CD14-positive monocyte (primary cell): ENCODE results near the gene ARHGAP35. TPM values are rescaled to one million over a fixed set of nuclear protein-coding genes. Genes with fewer than 3 reads are reported as not detected.

Experiments
- DNase-seq, 3 donors: peaks; one replicate each; pipeline ENCODE4 v3.0.0-alpha.2; 2011 to 2022
- H2AFZ ChIP-seq: 2 replicates; pipeline ENCODE4 v1.6.0; 2012; ENCODE audit warnings: mild to moderate bottlenecking, low read depth, low read length, inconsistent platforms; ENCODE audit not compliant: insufficient read depth, poor library complexity, severe bottlenecking
- H3K27ac ChIP-seq, 2 donors: 1 replicate in 1 of 2; 2 replicates in 1 of 2; pipeline ENCODE4 v1.5.1; 2012 to 2013; ENCODE audit warnings: low read length in 2 of 2, control low read depth in 1 of 2, inconsistent platforms in 1 of 2, low read depth in 1 of 2, mild to moderate bottlenecking in 1 of 2
- H3K27me3 ChIP-seq, 2 donors: one replicate each; pipeline versions ENCODE4 v1.6.0 to v1.6.1; 2011 to 2013; ENCODE audit warnings: low read length in 2 of 2; ENCODE audit not compliant: control insufficient read depth in 2 of 2, insufficient read depth in 2 of 2
- H3K36me3 ChIP-seq, 2 donors: replicated peaks in 1 of 2; 1 replicate in 1 of 2; 2 replicates in 1 of 2; pipeline versions ENCODE4 v1.5.1 to v1.6.1; 2012 to 2013; ENCODE audit warnings: low read length in 2 of 2, control low read depth in 1 of 2, inconsistent platforms in 1 of 2, mild to moderate bottlenecking in 1 of 2; ENCODE audit not compliant: insufficient read depth in 2 of 2, control insufficient read depth in 1 of 2
- H3K4me1 ChIP-seq, 2 donors: 1 replicate in 1 of 2; 2 replicates in 1 of 2; pipeline versions ENCODE4 v1.5.1 to v1.6.1; 2012 to 2013; ENCODE audit warnings: low read length in 2 of 2, control low read depth in 1 of 2, inconsistent platforms in 1 of 2, mild to moderate bottlenecking in 1 of 2, moderate library complexity in 1 of 2; ENCODE audit not compliant: insufficient read depth in 2 of 2, control insufficient read depth in 1 of 2
- H3K4me2 ChIP-seq: replicated peaks from 2 replicates; pipeline ENCODE3; 2012; ENCODE audit warnings: low read length, moderate library complexity, mild to moderate bottlenecking; ENCODE audit not compliant: poor library complexity, severe bottlenecking; ENCODE audit errors: extremely low read depth
- H3K4me3 ChIP-seq, 3 experiments: fragments of 200-600 bp in 1 of 3; sonication (generic) in 1 of 3; replicated peaks in 1 of 3; 1 replicate in 2 of 3; 2 replicates in 1 of 3; pipeline ENCODE4 v1.5.1; 2011 to 2013; ENCODE audit warnings: low read length in 3 of 3, mild to moderate bottlenecking in 3 of 3, control low read depth in 2 of 3, low read depth in 2 of 3, inconsistent platforms in 1 of 3, moderate library complexity in 1 of 3
- H3K79me2 ChIP-seq: 2 replicates; pipeline ENCODE4 v1.6.0; 2012; ENCODE audit warnings: mild to moderate bottlenecking, control low read depth, inconsistent platforms, low read length, moderate library complexity; ENCODE audit not compliant: insufficient read depth
- H3K9ac ChIP-seq: 2 replicates; pipeline ENCODE4 v1.6.0; 2017; ENCODE audit warnings: low read length, mild to moderate bottlenecking; ENCODE audit not compliant: insufficient read depth, poor library complexity, severe bottlenecking
- H3K9me3 ChIP-seq, 2 donors: replicated peaks in 1 of 2; 1 replicate in 1 of 2; 2 replicates in 1 of 2; pipeline versions ENCODE4 v1.5.1 to v1.6.1; 2012 to 2013; ENCODE audit warnings: low read length in 2 of 2, control low read depth in 1 of 2; ENCODE audit not compliant: control insufficient read depth in 1 of 2, insufficient read depth in 1 of 2
- H4K20me1 ChIP-seq: 2 replicates; pipeline ENCODE4 v1.6.0; 2012; ENCODE audit warnings: mild to moderate bottlenecking, low read length, control low read depth, moderate library complexity; ENCODE audit not compliant: insufficient read depth
- H3K27ac Mint-ChIP-seq, 7 donors: one replicate each; pipeline ENCODE4 v1.8.0; 2020; ENCODE audit warnings: mild to moderate bottlenecking in 7 of 7, mixed read lengths in 7 of 7, moderate library complexity in 6 of 7, inconsistent platforms in 2 of 7
- H3K27me3 Mint-ChIP-seq, 3 donors: one replicate each; pipeline ENCODE4 v1.8.0; 2021 to 2022; ENCODE audit warnings: low read depth in 3 of 3, mild to moderate bottlenecking in 3 of 3, mixed read lengths in 3 of 3, moderate library complexity in 3 of 3, inconsistent platforms in 1 of 3
- H3K36me3 Mint-ChIP-seq, 2 donors: one replicate each; pipeline ENCODE4 v1.8.0; 2020; ENCODE audit warnings: mixed read lengths in 2 of 2, inconsistent platforms in 1 of 2, mild to moderate bottlenecking in 1 of 2
- H3K4me1 Mint-ChIP-seq: one replicate; pipeline ENCODE4 v1.8.0; 2020; ENCODE audit warnings: mild to moderate bottlenecking, mixed read lengths
- H3K4me3 Mint-ChIP-seq, 2 donors: one replicate each; pipeline ENCODE4 v1.8.0; 2020; ENCODE audit warnings: mild to moderate bottlenecking in 2 of 2, mixed read lengths in 2 of 2, moderate library complexity in 1 of 2
- H3K9me3 Mint-ChIP-seq, 7 donors: one replicate each; pipeline ENCODE4 v1.8.0; 2020 to 2022; ENCODE audit warnings: mixed read lengths in 7 of 7, mild to moderate bottlenecking in 6 of 7, moderate library complexity in 6 of 7, inconsistent platforms in 2 of 7
- WGBS: methylation state at CpG from one replicate; pipeline ENCODE4 v1.1.5; 2013; ENCODE audit warnings: missing lambda C conversion rate; ENCODE audit not compliant: insufficient coverage; 5-methylcytosine and 5-hydroxymethylcytosine counted together
- intact Hi-C, 2 donors: fragments of 100-400 bp; cut with micrococcal nuclease; formaldehyde crosslinking; loops; one replicate each; pipeline versions ENCODE4 v1.15.0 to v1.15.1; 2023
- polyA plus RNA-seq, 3 donors: library from polyadenylated mRNA; depleted of rRNA in 1 of 3; unstranded in 2 of 3; stranded (reverse) in 1 of 3; fragments of 300-500 nt in 2 of 3; fragments of >200 nt in 1 of 3; fragmentation: Illumina TruSeq in 2 of 3; gene quantifications; 1 replicate in 2 of 3; 2 replicates in 1 of 3; pipeline ENCODE4 v1.2.3, GENCODE V29; 2012 to 2021
- TF ChIP-seq, protein P1 (sequence below): fragments of 200-600 bp; IDR thresholded peaks from one replicate; pipeline ENCODE4 v1.8.0; 2022; ENCODE audit warnings: antibody characterized with exemption, mild to moderate bottlenecking

ARHGAP35 gene
- polyA plus RNA-seq, 3 donors, result 1.5 to 7.6 (median 2.0) TPM

DNA sequence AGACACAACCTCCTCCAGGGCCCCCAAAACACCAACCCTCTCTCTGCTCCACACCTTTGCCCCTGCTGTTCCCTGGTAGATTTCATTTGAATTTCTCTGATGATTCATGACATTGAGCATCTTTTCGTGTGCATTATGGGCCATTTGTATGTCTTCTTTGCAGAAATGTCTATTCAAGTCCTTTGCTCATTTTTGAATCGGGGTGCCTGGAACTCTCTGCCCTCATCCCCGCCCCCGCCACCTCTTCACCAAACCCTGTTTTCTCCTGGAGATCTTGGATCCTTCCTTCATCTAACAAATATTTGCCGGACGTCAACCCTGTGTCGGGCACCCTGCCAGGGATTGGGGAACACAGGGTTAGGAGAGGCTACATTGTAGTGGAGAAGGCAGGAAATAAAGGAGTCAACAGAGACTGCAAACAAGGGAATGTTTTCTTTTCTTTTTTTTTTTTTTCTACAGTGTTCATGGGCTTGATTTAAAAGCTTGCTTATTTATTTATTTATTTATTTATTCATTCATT is 46.9 kb upstream of the ARHGAP35 start:
- TF ChIP-seq, protein P1, sequence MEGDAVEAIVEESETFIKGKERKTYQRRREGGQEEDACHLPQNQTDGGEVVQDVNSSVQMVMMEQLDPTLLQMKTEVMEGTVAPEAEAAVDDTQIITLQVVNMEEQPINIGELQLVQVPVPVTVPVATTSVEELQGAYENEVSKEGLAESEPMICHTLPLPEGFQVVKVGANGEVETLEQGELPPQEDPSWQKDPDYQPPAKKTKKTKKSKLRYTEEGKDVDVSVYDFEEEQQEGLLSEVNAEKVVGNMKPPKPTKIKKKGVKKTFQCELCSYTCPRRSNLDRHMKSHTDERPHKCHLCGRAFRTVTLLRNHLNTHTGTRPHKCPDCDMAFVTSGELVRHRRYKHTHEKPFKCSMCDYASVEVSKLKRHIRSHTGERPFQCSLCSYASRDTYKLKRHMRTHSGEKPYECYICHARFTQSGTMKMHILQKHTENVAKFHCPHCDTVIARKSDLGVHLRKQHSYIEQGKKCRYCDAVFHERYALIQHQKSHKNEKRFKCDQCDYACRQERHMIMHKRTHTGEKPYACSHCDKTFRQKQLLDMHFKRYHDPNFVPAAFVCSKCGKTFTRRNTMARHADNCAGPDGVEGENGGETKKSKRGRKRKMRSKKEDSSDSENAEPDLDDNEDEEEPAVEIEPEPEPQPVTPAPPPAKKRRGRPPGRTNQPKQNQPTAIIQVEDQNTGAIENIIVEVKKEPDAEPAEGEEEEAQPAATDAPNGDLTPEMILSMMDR, result no peak
- peaks cover 0 to 2% (median 0%) of the 10 kb centered on the region in 7 donors for H3K9me3 Mint-ChIP-seq
- H2AFZ ChIP-seq, result no peak overlapping the region

DNA sequence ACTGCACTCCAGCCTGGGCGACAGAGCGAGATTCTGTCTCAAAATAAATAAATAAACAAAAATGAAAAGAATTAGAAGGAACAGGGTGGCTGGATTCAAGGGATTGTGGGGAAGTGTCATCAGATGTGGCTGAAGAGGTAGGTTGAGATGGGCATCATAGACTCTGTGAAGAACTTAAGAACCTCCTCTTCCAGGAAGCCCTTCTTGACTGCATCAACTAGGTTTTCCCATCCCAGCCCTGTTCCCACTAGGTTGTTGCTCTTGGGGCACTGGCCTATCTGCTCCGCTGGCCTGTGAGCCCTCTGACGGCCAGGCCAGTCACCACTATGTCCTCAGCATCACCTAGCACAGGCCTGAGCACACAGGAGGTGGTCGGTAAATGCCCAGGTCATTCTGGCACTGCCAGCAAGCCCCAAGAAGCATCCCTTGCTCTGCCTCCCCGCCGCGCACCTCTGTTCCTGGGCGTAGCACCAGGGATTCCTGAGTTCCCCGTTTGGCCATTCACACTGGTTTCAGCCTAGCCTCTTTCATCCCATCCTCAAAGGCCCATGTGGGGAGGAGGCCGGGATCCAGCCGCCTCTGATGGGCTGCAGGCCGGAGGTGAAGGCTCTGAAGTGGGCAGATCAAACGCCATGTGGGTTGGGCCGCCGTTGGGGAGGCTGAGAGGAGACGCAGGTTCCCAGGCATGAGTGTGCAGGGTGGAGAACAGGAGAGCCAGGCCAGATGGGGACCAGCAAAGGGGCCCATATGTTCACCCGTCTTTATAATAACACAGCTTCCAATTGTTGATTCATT is 44.8 kb upstream of the ARHGAP35 start:
- DNase-seq, result no peak
- TF ChIP-seq, protein P1, result no peak
- H3K27me3 ChIP-seq, result no peaks in the 10 kb centered on the region
- no peak overlapping the region for H3K9ac ChIP-seq
- peaks cover 0 to 2% (median 0%) of the 10 kb centered on the region in 7 donors for H3K9me3 Mint-ChIP-seq
- H2AFZ ChIP-seq, result no peak overlapping the region
- no peak overlapping the region for H3K27ac Mint-ChIP-seq
- intact Hi-C loops, result no loop called here
- H3K9me3 ChIP-seq, result no peaks in the 10 kb centered on the region
- 94% methylated on average over 8 of the region's 18 CpGs for WGBS
- peaks cover 5 to 15% of the 10 kb centered on the region in 2 donors for H3K4me1 ChIP-seq
- no peak overlapping the region for H3K4me3 ChIP-seq
- H3K4me2 ChIP-seq, result no peak overlapping the region
- H3K4me3 Mint-ChIP-seq, result no peak overlapping the region
- H3K27me3 Mint-ChIP-seq, result peaks cover 2 to 4% (median 2%) of the 10 kb centered on the region in 3 donors
- H3K36me3 Mint-ChIP-seq, result no peaks in the 10 kb centered on the region
- H3K36me3 ChIP-seq, result no peaks in the 10 kb centered on the region
- no peaks in the 10 kb centered on the region for H3K79me2 ChIP-seq
- peaks cover 12% of the 10 kb centered on the region for H3K4me1 Mint-ChIP-seq
- no peak overlapping the region for H3K27ac ChIP-seq
- H4K20me1 ChIP-seq, result no peaks in the 10 kb centered on the region

More for the DNA sequence above, 46.9 kb upstream of the ARHGAP35 start:
- Histone ChIP-seq H3K27me3 (no peaks in the 10 kb centered on the region), H3K27ac (no peak overlapping the region), H3K79me2 (no peaks in the 10 kb centered on the region), H3K36me3 (no peaks in the 10 kb centered on the region), H3K4me2 (no peak overlapping the region), H3K4me3 (no peak overlapping the region), H3K4me1 (no peaks in the 10 kb centered on the region), H3K9ac (no peak overlapping the region), H3K9me3 (no peaks in the 10 kb centered on the region), H4K20me1 (no peaks in the 10 kb centered on the region)
- H3K36me3 Mint-ChIP-seq, result no peaks in the 10 kb centered on the region
- WGBS, result no CpG with 5 or more reads among the region's 7 CpGs
- H3K4me3 Mint-ChIP-seq, result no peak overlapping the region
- no peaks in the 10 kb centered on the region for H3K4me1 Mint-ChIP-seq
- H3K27me3 Mint-ChIP-seq, result peaks cover 2 to 4% (median 2%) of the 10 kb centered on the region in 3 donors
- no peak overlapping the region for H3K27ac Mint-ChIP-seq
- DNase-seq, result no peak
- intact Hi-C loops, result no loop called here
